Stimulated activated CD4-positive, alpha-beta T cell treated with anti-CD3 and anti-CD28 coated beads, Interleukin-12 subunit alpha, Interleukin-12 subunit beta, amount 100 ng/mL, for 48 hours (primary cell): ENCODE data around the gene ABCA4.

ENCODE experiments used
- DNase-seq, 3 donors: peaks; one replicate each; pipeline ENCODE4 v3.0.0-alpha.2; 2020; ENCODE audit warnings: low read depth in 2 of 3, low spot score in 1 of 3

The ABCA4 gene

DNA sequence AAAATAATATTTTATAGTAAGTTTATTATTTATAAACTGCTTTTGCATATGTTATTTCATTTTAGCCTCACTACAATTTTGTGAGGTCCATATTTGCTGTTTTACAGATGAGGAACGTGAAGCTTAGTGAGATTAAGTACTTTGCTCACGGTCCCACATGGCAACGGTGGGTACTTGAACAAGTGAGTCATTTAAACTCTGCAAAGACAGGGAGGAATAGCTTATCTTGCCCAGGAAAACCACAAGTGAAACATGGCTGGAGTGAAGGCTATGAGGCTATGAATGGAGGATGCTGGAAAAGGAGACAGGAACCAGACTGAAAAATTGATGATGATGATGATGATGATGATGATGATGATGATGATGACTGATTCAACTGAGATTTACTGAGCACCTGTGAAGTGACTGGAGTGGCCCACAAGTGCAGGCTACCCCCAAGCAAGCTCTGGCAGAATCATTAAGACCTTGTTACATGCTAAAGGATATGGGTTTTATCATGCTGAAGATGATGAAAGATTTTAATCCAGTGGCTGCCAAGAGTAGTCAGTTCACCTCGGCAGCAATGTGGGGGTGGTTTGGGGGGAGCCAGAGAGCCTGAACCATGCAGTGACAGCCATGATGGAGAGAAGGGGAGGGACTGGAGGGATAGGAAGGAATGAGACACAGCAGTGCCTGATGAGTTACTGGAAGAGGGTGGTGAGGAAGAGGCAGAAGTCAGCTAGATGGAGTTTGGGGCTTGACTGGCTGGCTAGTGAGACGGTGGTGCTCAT is 1.4 kb upstream of the ABCA4 start:
- no peak for DNase-seq

DNA sequence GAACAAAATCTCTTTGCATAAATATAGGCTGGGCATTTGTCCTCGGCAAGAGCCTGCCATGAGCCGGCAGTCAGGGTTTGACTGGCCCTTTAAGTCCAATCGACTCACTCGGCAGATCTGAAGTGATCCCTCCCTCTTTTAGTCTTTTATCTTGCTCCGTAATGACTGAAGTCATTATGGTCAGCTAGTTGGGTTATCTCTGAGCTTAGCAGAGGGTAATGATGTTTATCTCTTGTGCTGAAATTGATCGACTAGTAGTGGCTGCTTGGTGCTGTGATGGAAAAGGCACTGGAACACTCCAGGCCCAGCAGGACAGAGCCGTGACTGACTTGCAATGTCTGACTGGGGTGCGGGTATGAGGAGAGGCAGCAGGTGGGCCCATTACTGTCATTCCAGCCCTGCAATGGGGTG is 468 bp upstream of the ABCA4 start:
- no peak for DNase-seq

DNA sequence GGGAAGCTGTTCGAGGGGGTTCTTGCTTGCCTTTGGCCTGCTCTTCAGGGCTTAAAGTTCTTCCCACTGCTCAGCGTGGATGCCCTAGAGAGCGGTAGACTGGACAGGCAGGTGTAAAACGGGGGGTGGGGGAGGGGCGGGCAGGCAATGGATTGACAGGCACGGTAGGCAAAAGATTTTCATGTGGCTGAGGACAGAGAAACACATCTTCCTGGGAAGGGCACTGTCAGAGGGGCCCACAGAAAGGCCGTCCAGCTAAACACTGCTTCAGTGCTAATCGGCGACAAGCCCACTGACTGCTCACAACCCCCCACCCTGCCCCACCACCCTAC is 412 bp downstream of the ABCA4 start:
- DNase-seq, result no peak

DNA sequence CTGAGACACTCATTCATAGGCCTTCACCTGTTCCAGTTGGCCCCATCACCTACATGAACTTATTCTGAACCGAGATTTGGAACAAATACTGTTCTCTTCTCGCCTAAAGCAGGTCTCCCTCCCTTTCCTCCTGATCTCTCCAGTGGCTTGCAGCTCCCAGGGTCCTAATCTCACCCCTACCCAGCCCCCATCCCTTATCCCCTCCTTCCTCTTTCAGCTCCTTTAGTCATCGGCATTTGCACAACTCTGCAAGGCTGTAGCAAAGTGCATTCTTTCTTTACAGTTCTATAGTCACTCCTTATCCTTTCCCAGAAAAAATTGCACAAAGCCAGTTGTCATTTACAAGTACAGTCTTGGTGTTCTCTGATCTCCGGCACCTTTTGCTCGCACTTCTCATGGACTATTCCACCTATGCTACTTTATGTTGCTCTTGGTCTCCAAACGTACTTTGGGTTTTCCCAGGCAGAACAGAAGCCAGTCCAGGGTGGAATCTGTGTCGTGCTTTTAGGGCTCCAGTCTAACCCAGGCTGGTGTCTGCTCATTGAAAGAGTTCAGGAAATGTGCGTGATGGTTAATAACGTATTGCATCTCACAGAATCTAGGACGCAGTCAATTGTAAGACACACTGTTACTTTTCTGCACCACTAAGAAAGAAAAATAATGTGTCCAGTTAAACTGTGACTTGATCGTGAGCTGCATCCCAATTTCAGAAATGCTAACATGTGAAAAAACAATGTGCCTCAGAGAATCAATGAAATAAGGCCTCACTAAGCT is 965 bp downstream of the ABCA4 start:
- DNase-seq, result no peak

DNA sequence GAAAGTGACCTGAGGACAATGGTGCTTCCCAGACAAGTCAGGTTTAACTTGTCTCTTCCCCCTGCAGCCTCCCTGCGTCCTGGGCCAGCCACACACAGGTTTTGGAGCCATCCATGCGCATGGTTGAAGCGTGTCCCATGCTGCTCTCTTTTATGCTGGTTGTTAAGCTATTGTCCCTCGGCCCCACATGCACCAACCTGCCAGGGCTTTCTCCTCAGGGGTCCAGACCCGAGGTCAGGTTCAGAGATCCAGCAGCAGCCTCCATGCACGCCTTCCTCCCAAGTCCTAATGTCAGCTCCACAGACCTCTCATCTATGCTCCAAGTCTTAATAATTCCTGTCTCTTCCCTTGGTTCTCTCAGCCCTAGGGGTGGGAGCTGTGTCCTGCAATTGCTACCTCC is 1.6 kb downstream of the ABCA4 start:
- DNase-seq, result no peak

DNA sequence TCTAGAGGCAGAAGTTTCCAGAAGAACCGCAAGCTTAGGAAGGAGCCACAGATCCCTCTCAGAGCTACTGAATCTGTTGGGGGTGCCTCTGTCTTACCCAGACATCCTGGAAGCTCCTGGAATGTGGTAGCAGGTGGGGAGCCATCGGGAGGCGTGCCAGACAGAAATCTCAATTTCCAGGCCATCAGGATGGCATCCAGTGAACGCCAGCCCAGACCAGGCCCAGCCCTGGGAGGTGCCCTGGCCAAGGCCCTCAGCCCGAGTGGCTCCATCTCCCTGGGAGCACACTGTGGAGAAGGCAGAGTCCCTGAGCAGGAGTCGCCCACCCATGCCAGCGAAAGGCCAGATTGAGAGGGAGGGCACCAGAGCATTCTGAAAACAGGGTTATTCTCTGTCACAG is 2.5 kb downstream of the ABCA4 start:
- no peak for DNase-seq

DNA sequence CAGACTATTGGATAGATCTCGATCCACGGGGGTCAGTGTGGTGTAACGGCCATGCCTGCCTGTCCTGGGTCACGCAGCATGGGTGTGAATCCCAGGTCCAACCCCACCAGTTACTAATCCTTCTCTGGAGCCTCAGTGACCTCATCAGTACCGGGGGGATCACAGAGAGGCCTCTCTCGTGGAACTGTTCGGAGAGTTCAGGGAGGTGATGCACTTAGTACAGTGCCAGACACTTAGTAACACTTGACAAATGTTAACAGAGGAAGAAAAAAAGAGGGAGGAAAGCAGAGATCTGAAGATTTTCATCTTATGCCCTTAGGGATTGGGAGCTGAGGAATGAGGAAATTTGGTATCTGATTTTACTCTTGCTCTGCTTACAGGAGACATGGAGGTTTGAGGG is 2.9 kb downstream of the ABCA4 start:
- no peak for DNase-seq

DNA sequence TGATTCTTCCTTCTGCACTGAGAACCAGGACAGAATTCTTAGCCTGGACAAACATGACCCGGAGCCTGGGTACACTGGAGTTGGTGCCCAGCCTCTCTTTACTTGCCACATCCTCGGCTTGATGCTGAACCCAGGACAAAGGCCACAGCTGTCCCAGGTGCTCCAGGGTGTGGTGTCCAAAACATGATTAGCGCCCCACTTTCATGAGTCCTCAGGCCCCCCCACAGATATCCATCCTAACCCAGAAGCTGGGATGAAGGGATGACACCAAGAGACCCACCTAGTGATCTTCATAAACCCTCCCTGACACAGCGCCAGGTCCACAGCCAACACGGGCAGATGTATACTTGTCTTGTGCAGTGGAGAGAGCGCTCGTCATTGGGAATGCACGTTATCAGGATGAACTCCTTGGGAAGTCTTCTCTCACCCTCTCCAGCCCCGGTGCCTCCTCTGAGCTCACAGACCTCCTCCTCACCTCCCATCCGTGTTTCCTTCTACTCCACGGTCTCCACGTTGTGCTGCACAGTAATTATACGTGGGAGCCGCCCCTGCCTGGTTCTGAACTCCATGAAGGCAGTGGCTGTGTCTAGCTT is 3.6 kb downstream of the ABCA4 start:
- DNase-seq, result no peak

DNA sequence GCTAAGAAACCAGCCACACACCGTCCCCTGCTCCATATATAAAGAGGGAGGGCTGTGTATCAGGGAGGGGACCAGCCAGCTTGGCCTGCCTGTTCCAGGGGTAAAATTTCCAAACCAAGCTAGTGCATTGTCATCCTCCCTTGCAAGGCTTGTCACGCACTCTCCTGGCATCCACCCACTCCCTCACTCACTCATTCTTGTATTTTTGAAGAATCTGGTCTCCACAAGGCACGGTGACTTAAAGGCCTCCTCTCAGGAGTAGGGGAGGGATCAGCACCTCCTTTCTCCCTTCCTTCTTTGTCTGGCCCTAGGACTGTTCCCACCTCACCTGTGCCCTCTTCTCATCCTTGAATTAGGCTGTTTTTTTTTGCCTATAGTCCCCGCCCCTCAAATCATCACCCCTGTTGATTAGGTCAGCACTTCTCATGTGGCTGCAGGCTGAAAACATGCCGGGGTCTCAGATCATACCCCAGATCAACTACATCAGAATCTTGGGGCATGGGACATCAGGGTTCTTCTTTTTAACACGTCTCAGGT is 5.0 kb downstream of the ABCA4 start:
- DNase-seq, result no peak

DNA sequence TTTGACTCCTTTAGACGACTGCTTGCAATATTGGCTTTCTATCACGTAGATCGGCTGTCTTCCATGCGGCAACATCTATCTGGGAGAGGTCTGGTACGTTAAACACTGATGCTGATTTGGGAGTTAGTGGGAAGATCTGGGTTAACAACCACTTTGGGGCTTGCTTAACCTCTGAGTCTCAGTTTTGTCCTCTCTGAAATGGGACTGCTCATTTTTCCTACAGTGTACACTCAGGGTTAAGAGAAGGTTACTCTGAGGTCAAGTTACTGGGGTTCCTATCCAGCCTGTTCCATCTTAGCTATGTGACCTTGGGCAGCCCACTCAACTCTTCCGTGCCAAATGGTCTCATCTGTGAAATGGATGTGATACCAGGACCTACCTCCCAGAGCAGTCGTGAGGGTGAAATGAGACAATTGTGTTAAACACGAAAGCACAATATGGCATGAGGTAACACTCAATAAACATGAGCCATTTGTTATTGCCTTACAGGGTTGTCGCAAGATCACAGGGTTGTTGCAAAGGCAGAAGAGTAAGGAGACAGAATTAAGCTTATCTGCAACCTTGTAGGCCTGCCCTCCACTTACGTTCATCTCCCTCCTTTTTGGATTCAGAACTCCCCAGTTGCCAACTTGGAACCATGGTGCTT is 5.6 kb downstream of the ABCA4 start:
- DNase-seq, result no peak

DNA sequence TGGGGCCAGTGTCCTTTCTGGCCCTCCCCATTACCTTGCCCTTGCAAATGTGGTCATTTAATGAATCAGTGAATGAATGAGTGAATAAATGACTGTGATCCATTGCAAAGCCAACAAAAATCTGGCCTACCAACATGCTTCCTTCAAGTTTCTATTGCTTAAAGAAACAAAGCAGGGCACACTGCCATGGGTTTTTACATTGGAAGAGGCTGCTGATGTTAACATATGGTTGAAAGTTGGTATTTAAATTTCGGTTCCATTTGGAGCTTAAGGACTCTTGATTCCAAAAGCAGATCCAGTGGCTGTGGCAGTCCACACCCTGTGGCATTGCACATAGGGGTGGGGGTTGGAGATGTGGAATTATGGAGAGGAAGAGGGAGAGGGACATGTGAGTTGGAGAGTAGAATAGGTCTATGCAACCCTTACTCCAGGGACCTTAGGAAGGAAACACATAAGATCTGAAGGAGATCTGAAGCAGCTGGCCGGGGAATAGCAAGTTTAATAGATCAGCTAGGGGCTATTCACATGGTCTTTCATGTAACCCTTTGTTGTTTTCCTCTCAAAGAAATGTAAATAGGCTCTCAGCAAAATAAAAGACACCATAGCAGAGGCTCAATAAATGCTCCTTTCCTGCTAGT is 7.2 kb downstream of the ABCA4 start:
- no peak for DNase-seq

DNA sequence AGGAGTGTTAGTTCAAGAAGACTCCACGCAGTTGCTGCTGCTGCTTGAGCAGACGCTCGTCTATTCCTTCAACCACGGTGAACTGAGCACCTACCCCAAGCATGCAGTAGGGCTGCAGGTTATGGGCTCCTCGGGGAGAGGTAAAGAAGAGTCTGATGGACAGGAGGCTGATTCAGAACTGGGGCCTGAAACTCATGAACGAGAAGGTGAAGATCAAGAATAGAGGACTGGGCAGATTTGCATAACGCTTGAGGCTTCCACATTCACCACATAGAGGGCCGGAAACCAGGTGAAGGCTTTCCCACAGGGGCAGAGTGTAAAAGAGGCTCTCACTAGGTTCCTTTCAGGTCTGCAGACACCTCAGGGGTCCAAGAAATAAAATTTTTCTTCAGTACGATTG is 9.1 kb downstream of the ABCA4 start:
- no peak for DNase-seq

DNA sequence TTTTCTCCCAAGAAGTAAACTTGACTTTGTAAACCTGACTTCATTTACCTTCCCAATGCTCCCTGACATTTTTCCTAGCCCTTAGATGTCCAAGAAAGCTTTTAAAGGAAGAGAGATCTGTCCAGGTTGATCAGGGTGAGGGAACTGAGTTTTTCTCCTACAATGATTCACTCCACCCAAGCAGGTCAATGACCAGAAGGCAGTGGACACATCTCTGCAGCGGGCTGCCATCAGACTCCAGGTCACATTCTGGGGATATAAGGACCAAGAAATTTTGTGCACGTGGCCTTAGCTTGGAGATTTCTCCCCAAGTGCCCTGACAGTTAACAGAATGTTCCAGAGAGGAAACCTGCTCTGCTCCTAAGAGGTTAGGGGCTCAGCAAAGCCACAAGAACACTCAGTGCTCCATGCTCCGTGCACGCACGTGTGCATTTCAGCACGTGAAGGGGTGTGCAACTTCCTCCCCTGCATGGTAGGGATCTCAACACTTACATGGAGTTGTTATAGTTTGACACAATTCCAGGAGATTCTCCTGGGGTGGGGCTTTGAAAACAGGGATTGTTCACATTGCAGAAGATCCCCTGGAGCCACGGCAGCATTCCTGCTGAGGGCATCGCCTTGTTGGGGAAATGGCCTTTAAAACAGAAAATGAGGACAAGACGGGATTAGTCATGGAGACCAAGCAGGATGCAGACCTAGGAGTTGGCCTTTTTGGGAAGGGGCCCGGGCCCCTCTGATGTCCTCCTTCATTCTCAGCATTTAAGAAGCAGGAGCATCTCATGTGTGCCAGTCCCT is 9.8 kb downstream of the ABCA4 start:
- DNase-seq, result no peak

DNA sequence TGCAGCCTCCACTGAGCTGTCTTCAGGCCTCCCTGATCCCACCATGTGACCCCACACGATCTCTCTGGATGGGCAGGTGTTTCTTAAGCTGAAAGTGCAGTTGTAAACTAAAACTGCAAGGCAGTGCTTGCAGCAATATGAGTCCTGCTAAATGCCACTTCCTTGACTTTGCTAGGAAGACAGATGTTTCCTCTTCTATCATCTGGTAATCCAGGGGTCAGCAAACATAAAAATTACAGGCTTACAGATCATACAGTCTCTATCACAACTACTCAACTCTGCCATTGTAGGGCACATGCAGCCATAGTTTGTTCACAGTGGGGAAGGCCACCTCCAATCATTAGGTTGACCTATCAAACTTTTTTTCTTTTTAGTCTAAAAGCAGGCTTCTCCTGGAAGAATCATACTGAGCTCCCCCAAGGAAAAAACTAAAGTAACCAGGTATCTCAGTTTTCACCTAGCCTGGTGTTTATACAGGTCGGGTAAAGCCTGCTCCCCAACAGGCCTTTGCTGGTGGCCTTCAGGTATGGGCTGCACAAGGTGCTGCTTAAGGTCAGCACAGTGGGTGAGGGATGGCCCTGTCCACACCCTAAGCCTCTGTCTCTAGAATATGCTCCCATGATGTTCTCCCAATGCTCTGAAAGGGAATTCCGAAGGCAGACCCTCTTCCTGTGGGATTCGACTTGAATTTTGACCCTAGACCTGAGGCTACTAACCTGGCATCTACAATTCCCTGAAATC is 10.8 kb downstream of the ABCA4 start:
- no peak for DNase-seq

DNA sequence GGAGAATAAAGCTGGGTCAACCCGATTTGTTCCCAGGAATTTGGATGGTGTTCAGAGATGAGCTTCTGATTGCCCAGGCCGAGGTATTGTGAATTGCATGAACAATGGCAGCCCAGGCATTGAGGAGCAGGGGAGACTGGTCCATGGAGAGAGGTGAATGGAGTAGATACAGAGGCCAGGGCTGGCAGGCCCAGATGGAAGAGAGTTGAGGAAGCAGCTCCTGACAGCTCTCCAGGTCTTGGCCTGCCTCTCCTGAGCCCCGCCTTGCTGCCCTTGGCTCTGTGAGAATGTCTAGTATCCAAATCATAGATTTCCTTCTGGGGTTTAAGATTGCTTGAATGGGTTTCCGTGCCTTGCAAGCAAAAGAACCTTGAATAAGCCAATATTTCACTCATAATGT is 11.5 kb downstream of the ABCA4 start:
- no peak for DNase-seq

DNA sequence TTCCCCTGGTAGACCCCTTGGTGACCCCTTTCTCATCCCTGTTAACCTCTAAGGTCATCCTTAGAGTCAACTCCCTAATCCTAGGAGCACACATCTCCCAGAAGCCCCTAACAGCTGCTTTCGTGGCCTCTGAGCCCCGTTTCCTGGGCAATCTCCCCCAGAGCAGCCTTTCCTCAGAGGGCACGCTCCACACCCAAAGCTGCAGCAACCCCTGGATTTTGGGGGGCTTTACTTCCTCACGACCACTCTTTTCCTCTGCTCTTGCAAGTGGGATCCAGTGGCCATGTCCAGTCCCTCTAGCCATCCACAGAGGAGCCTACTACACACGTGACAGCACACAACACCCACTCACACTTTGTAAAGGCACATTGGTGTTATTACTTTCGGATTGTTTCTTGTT is 13.8 kb downstream of the ABCA4 start:
- DNase-seq, result no peak

DNA sequence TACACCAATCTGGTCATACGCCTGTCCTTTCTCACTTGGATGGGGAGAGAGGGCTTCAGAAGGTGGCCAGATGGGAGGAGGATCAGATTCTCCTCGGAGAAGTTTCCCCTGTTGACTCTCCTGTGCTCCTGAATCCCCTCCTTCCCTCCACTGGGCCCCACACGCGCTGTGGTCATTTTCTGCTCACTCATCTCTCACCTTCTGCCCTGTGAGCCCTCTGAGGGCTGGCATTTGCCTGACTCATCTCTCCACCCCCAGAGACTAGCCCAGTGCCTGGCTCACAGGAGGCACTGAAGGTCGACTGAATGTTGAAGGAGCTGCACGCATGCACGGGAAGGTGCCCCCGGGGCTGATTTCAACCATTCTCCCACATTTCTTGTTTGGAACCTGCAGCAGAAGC is 14.2 kb downstream of the ABCA4 start:
- no peak for DNase-seq

DNA sequence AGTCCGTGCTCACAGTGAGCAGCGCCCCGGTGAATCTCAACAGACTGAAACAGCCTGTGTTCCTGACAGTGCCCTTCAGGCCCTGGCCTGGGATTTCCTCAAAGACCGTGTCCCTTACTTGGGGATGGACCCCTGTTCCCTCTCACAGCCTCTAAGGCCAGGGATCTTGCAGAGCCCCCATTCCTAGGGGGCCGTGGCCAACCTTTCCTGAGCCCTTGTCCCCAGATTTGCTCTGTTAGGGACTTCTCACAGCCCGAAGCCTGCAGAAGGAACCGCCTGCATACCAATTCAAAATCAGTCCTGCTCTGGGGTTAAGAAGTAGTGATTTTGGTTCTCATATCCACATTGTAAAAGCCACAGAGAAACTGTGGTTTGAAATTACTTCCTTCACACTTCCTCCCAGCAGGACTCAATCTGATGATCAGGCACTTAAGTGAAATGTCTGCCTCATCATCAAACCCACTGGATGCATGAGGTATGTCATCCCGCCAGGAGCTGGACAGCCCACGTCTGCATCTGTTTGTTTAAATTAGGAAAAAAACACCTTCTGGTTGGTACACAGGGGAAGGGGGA is 14.9 kb downstream of the ABCA4 start:
- no peak for DNase-seq

DNA sequence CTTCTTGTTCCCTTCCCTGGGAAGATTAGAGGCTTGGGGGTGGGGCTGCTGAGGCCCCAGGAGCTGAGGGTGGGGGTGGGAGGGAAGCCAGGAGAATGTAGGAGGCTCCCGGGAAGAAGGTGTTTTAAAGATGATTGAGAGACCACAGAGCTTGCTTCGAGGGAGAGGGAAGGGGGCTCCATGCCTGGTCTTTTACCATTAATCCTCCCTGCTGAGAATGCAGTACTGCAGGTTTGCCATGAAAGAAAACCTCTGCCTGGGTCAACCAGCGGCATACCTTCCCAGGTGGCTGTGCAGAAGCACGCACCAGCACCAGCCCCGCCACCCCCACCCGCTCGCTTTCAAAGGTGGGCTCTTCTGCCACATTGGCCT is 15.4 kb downstream of the ABCA4 start:
- no peak for DNase-seq
